B cell (primary cell): ENCODE measurements around the gene UPF3A.

ENCODE experiments used
- EZH2 ChIP-seq: IDR thresholded peaks from 2 replicates; pipeline ENCODE4 v1.6.1; 2012; ENCODE audit warnings: borderline replicate concordance, low read depth, mild to moderate bottlenecking, moderate library complexity, low read length; ENCODE audit not compliant: insufficient read depth, poor library complexity, severe bottlenecking
- TF ChIP-seq, protein P1 (sequence below): fragments of 200-600 bp; IDR thresholded peaks from one replicate; pipeline ENCODE4 v1.8.0; 2022; ENCODE audit warnings: antibody characterized with exemption, mild to moderate bottlenecking

GRCh38 chr13:114328595-114328994 lies 47.2 kb downstream of the UPF3A start:
- TF ChIP-seq, protein P1, sequence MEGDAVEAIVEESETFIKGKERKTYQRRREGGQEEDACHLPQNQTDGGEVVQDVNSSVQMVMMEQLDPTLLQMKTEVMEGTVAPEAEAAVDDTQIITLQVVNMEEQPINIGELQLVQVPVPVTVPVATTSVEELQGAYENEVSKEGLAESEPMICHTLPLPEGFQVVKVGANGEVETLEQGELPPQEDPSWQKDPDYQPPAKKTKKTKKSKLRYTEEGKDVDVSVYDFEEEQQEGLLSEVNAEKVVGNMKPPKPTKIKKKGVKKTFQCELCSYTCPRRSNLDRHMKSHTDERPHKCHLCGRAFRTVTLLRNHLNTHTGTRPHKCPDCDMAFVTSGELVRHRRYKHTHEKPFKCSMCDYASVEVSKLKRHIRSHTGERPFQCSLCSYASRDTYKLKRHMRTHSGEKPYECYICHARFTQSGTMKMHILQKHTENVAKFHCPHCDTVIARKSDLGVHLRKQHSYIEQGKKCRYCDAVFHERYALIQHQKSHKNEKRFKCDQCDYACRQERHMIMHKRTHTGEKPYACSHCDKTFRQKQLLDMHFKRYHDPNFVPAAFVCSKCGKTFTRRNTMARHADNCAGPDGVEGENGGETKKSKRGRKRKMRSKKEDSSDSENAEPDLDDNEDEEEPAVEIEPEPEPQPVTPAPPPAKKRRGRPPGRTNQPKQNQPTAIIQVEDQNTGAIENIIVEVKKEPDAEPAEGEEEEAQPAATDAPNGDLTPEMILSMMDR = no peak
- no peak for TF ChIP-seq EZH2
